ENCODE measurements around the gene SOS2.

- TF ChIP-seq POLR2A (IDR thresholded peaks at IDR 0.05) (no peak), CTCF (IDR thresholded peaks at IDR 0.05) (no peak)
Measured at GRCh38 chr14:50139192-50139591, 92.2 kb downstream of the SOS2 start.
